SK-N-SH (cell line): ENCODE data around the gene VKORC1L1.

Experiments used
- CTCF ChIP-seq: fragments of 200-600 bp; sonication (generic); IDR thresholded peaks from 2 replicates; pipeline ENCODE4 v1.6.1; 2017; ENCODE audit warnings: antibody characterized with exemption, mild to moderate bottlenecking, moderate library complexity
- JUND ChIP-seq: IDR thresholded peaks from 2 replicates; pipeline ENCODE4 v1.4.0; 2012

- TF ChIP-seq JUND = no peak
- no peak for TF ChIP-seq CTCF
Measured at GRCh38 chr7:65992526-65992925, 119.7 kb downstream of the VKORC1L1 start.
